ENCODE results near the gene ERBB4.

GRCh38 chr2:212147921-212148513, 390.6 kb downstream of the ERBB4 start:
- TF ChIP-seq CTCF (conservative IDR thresholded peaks at IDR 0.05; ENCODE audit: low read length) (peak; percentile 84), EZH2phosphoT487 (IDR thresholded peaks at IDR 0.05; ENCODE audit: borderline replicate concordance, low read depth, low read length) (no peak)
